PC-9 (cell line): ENCODE results near the gene OR1S2. TPM values are rescaled to one million over a fixed set of nuclear protein-coding genes. Genes with fewer than 3 reads are reported as not detected.

Experiments used
- BruUV-seq: library from RNA; stranded (reverse); fragments of 400-500 nt; replicated peaks from 2 replicates; lab custom pipeline; 2021; lab: Mats Ljungman, UMichigan
- CTCF ChIA-PET: fragments of 300-600 bp; sonication (Branson Sonifier 250); formaldehyde crosslinking; loops from one replicate; lab custom pipeline; 2022; ENCODE audit warnings: antibody characterized with exemption; lab: Charles Lee
- POLR2A ChIA-PET: fragments of 300-600 bp; sonication (Branson Sonifier 250); formaldehyde crosslinking; loops from one replicate; lab custom pipeline; 2022; ENCODE audit warnings: antibody characterized with exemption; ENCODE audit not compliant: unreplicated experiment; lab: Charles Lee
- DNase-seq, 2 experiments: peaks; one replicate each; pipeline versions ENCODE4 v3.0.0 to v3.0.0-alpha.2; 2015 to 2022; ENCODE audit warnings: mixed read lengths in 1 of 2
- H2AFZ ChIP-seq: fragments of 200-600 bp; sonication (generic); 2 replicates; pipeline ENCODE4 v1.8.1; 2017; ENCODE audit warnings: antibody characterized with exemption
- H3F3A ChIP-seq: fragments of 200-600 bp; sonication (generic); 2 replicates; pipeline ENCODE4 v1.8.1; 2017; ENCODE audit warnings: antibody characterized with exemption, mild to moderate bottlenecking, low read depth; ENCODE audit not compliant: insufficient read depth
- H3K27ac ChIP-seq: fragments of 200-600 bp; sonication (generic); 2 replicates; pipeline ENCODE4 v1.6.1; 2016; ENCODE audit warnings: mixed run types
- H3K27me3 ChIP-seq: fragments of 200-600 bp; sonication (generic); 2 replicates; pipeline ENCODE4 v1.6.1; 2016; ENCODE audit warnings: low read depth, mixed run types; ENCODE audit not compliant: insufficient read depth
- H3K36me3 ChIP-seq: fragments of 200-600 bp; sonication (generic); 2 replicates; pipeline ENCODE4 v1.6.1; 2016; ENCODE audit warnings: low read depth, mixed run types
- H3K4me1 ChIP-seq: fragments of 200-600 bp; sonication (generic); replicated peaks from 2 replicates; pipeline ENCODE4 v1.6.1; 2016; ENCODE audit warnings: mixed run types; ENCODE audit not compliant: insufficient read depth
- H3K4me2 ChIP-seq: fragments of 200-600 bp; sonication (generic); 2 replicates; pipeline ENCODE4 v1.6.1; 2017; ENCODE audit warnings: mixed run types
- H3K4me3 ChIP-seq: fragments of 200-600 bp; sonication (generic); 2 replicates; pipeline ENCODE4 v1.6.1; 2016; ENCODE audit warnings: mixed run types
- H3K79me2 ChIP-seq: fragments of 200-600 bp; sonication (generic); 2 replicates; pipeline ENCODE4 v1.6.1; 2017; ENCODE audit warnings: low read depth, mixed run types
- H3K9me2 ChIP-seq: fragments of 200-600 bp; sonication (generic); 2 replicates; pipeline ENCODE4 v1.8.1; 2017; ENCODE audit warnings: mild to moderate bottlenecking; ENCODE audit not compliant: insufficient read depth
- H3K9me3 ChIP-seq: fragments of 200-600 bp; sonication (generic); 2 replicates; pipeline ENCODE4 v1.8.1; 2016; ENCODE audit warnings: low read depth; ENCODE audit not compliant: insufficient read depth
- H4K20me1 ChIP-seq: fragments of 200-600 bp; sonication (generic); 2 replicates; pipeline ENCODE4 v1.8.1; 2017; ENCODE audit not compliant: insufficient read depth
- CTCF ChIP-seq: fragments of 200-600 bp; sonication (generic); conservative IDR thresholded peaks from 2 replicates; pipeline ENCODE4 v1.6.1; 2017; ENCODE audit warnings: mixed run types, antibody characterized with exemption, mild to moderate bottlenecking, moderate library complexity
- EZH2 ChIP-seq: fragments of 200-600 bp; sonication (generic); IDR thresholded peaks from 2 replicates; pipeline ENCODE4 v1.8.0; 2017; ENCODE audit warnings: antibody characterized with exemption, low read depth
- intact Hi-C: fragments of 100-400 bp; cut with micrococcal nuclease; formaldehyde crosslinking; loops from one replicate; pipeline ENCODE4 v1.10.0; 2022; ENCODE audit not compliant: unreplicated experiment
- total RNA-seq: library from RNA; stranded (reverse); gene quantifications from 2 replicates; pipeline ENCODE4 v1.2.3, GENCODE V29; 2021

OR1S2 gene
- total RNA-seq, 1 experiment from 2014 or later, result not detected

GRCh38 chr11:58164990-58165389 lies 39.0 kb downstream of the OR1S2 start:
- Histone ChIP-seq H3K9me2 (no peaks in the 10 kb centered on the region; the same call in 1 of the 2 replicates), H4K20me1 (no peaks in the 10 kb centered on the region), H3K4me1 (no peaks in the 10 kb centered on the region), H3K27me3 (0 out of 2 replicates have a peak, but pooled peaks cover 6% of the 10 kb centered on the region), H3K27ac (no peak overlapping the region), H3F3A (no peaks in the 10 kb centered on the region), H2AFZ (no peak overlapping the region), H3K36me3 (no peaks in the 10 kb centered on the region), H3K79me2 (no peaks in the 10 kb centered on the region), H3K4me3 (no peak overlapping the region), H3K9me3 (no peaks in the 10 kb centered on the region), H3K4me2 (no peak overlapping the region)
- POLR2A ChIA-PET, result no interaction called here
- TF ChIP-seq CTCF (no peak), EZH2 (no peak)
- intact Hi-C loops, result no loop called here
- CTCF ChIA-PET, result no interaction called here
- no peak for DNase-seq
- BruUV-seq, result no TSS peak

DNA sequence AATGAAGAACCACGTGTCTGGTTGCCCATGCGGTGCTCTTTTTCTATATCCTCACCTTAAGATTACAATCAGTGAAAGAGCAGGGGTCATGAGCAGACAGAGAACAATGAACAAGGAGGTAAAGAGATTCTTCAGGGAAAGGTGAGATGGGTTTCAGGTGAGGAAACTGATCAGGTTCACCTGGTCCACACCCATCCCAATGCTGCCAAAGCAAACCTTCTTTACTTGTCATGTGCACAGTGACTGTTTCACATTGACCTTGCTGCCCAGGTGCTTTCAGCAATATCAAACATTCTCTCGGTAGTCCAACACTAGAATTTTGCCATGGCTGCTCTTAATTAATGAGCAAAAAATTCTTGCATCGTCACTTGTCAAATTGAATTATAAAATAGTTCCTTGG lies 39.6 kb downstream of the OR1S2 start:
- Histone ChIP-seq H4K20me1 (no peaks in the 10 kb centered on the region), H3K9me2 (no peaks in the 10 kb centered on the region; the same call in 1 of the 2 replicates), H2AFZ (no peak overlapping the region), H3F3A (no peaks in the 10 kb centered on the region), H3K79me2 (no peaks in the 10 kb centered on the region), H3K4me3 (no peak overlapping the region), H3K36me3 (no peaks in the 10 kb centered on the region), H3K4me1 (no peaks in the 10 kb centered on the region), H3K27ac (no peak overlapping the region), H3K27me3 (0 out of 2 replicates have a peak, but pooled peaks cover 6% of the 10 kb centered on the region), H3K9me3 (no peaks in the 10 kb centered on the region), H3K4me2 (no peak overlapping the region)
- BruUV-seq, result no TSS peak
- DNase-seq, result no peak
- POLR2A ChIA-PET, result no interaction called here
- TF ChIP-seq CTCF (no peak), EZH2 (no peak)
- CTCF ChIA-PET, result interaction anchor here (0.6 kb wide), 1 partner anchor 32 kb away, joined by 9 read pairs; no protein-coding TSS in a partner anchor
- intact Hi-C loops, result no loop called here

Other genes with a start within 250 kb of the OR1S2 start
- not detected in 2 replicates for gene OR9Q1, start 180.3 kb downstream of the OR1S2 start, total RNA-seq
- gene OR6Q1, start 173.2 kb downstream of the OR1S2 start, total RNA-seq, result not detected in 2 replicates
- gene OR9I1, start 78.6 kb downstream of the OR1S2 start, total RNA-seq, result not detected in 2 replicates
- gene OR9Q2, start 15.1 kb downstream of the OR1S2 start, total RNA-seq, result not detected in 2 replicates
- gene OR1S1, start 8.6 kb upstream of the OR1S2 start, total RNA-seq, result not detected in 2 replicates
- gene OR10Q1, start 24.8 kb upstream of the OR1S2 start, total RNA-seq, result not detected in 2 replicates
- not detected in 2 replicates for gene OR10W1, start 64.1 kb upstream of the OR1S2 start, total RNA-seq
- not detected in 2 replicates for gene OR5B17, start 154.9 kb upstream of the OR1S2 start, total RNA-seq
- gene OR5B3, start 202.7 kb upstream of the OR1S2 start, total RNA-seq, result not detected in 2 replicates
- not detected in 2 replicates for gene OR5B2, start 224.0 kb upstream of the OR1S2 start, total RNA-seq
- gene OR5B12, start 238.1 kb upstream of the OR1S2 start, total RNA-seq, result not detected in 2 replicates